ENCODE data around the gene MORN1. TPM values are rescaled to one million over a fixed set of nuclear protein-coding genes. Genes with fewer than 3 reads are reported as not detected.
"Not testable (repeated sequence)": the region's sequence is repeated elsewhere in the genome, so short reads cannot be mapped to it uniquely, and the experiment has no call there.

MORN1 gene
- total RNA-seq, 4 donors from 2014 or later: 5.7 to 13.4 (median 8.5) TPM

DNA sequence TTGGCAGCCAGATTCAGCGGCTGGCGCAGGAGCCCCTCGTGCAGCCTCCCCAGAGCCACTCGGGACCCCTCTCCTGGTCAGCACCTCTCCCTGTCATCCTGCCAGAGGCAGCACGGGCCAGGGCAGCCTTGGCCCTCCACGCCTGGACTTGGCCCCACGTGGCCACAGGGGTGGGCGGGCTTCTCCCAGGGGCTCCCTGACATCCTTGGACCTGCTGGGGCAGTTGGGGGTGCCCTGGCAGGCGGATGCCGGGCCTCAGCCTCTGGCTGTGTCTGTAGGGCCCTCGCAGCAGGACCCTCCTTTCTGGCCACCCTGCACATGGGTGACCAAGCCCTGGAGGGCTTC lies 60.2 kb downstream of the MORN1 start:
- H3K9me3 ChIP-seq: no peaks in the 10 kb centered on the region
- no peaks in the 10 kb centered on the region for H3K27me3 ChIP-seq
- TF ChIP-seq POLR2A (IDR thresholded peaks at IDR 0.05) (no peak), POLR2AphosphoS5 (IDR thresholded peaks at IDR 0.05) (no peak), EP300 (IDR thresholded peaks at IDR 0.05) (no peak)
- TF ChIP-seq, protein P1, sequence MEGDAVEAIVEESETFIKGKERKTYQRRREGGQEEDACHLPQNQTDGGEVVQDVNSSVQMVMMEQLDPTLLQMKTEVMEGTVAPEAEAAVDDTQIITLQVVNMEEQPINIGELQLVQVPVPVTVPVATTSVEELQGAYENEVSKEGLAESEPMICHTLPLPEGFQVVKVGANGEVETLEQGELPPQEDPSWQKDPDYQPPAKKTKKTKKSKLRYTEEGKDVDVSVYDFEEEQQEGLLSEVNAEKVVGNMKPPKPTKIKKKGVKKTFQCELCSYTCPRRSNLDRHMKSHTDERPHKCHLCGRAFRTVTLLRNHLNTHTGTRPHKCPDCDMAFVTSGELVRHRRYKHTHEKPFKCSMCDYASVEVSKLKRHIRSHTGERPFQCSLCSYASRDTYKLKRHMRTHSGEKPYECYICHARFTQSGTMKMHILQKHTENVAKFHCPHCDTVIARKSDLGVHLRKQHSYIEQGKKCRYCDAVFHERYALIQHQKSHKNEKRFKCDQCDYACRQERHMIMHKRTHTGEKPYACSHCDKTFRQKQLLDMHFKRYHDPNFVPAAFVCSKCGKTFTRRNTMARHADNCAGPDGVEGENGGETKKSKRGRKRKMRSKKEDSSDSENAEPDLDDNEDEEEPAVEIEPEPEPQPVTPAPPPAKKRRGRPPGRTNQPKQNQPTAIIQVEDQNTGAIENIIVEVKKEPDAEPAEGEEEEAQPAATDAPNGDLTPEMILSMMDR (IDR thresholded peaks at IDR 0.05): no peak
- peak overlapping the region; percentile 78 for H3K27ac ChIP-seq
- no peaks in the 10 kb centered on the region for H3K36me3 ChIP-seq
- DNase-seq (ENCODE audit: low spot score in 2 of 2): no peak
- peaks cover 28% of the 10 kb centered on the region for H3K4me1 ChIP-seq
- WGBS: 50% methylated on average over 1 of the region's 11 CpGs
- no peak overlapping the region for H3K4me3 ChIP-seq

DNA sequence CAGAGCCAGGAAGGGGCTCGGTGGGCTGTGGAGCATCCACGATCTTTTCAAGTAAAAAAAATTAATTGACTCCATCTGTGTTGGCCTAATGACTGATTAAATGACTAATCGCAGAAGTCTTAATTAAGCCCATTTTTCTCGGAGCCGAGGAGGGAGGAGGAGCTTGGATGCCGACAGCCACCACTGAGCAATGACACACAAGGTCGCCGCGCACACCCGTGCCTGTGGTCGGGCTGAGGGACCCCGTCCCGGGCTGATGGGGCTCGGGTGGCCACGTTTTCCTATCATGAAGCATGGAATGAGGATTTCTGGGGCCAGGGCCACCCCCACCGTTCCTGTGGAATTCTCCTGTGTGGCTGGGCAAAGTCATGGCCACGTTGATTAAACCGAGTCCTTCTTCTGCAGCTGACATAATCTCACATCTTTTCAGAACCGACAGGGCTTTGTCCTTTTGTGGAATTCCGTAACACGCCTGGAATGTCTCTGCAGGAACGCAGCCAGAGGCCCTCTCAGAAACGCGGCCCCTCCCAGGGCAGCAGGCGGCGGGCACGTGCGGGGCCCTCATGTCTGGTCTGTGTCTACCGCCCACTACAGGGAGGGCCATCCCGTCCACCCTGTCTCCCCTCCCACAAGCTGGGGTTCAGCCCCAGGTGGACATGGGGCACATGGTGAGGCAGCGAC lies 60.7 kb downstream of the MORN1 start:
- Histone ChIP-seq H3K9me3 (no peaks in the 10 kb centered on the region), H3K4me3 (no peak overlapping the region), H3K27ac (peak overlapping the region; percentile 78), H3K27me3 (no peaks in the 10 kb centered on the region), H3K4me1 (peaks cover 28% of the 10 kb centered on the region), H3K36me3 (no peaks in the 10 kb centered on the region)
- 31% methylated on average over 25 of the region's 31 CpGs for WGBS
- peak in 1 of 2 donors; percentile 85 for DNase-seq (ENCODE audit: low spot score in 2 of 2)
- TF ChIP-seq POLR2AphosphoS5 (IDR thresholded peaks at IDR 0.05): peak in 1 of 3 donors; percentile 31
- TF ChIP-seq EP300 (IDR thresholded peaks at IDR 0.05): no peak

GRCh38 chr1:2330035-2330434 lies 61.3 kb downstream of the MORN1 start:
- Histone ChIP-seq H3K27me3 (no peaks in the 10 kb centered on the region), H3K36me3 (no peaks in the 10 kb centered on the region), H3K4me1 (peaks cover 27% of the 10 kb centered on the region), H3K9me3 (no peaks in the 10 kb centered on the region), H3K4me3 (no peak overlapping the region), H3K27ac (peak overlapping the region; percentile 78)
- no peak for DNase-seq (ENCODE audit: low spot score in 2 of 2)
- 81% methylated on average over 5 of the region's 12 CpGs for WGBS
- TF ChIP-seq EP300 (IDR thresholded peaks at IDR 0.05): no peak
- TF ChIP-seq, protein P1 (IDR thresholded peaks at IDR 0.05): no peak
- TF ChIP-seq POLR2A (IDR thresholded peaks at IDR 0.05): no peak
- TF ChIP-seq POLR2AphosphoS5 (IDR thresholded peaks at IDR 0.05): no peak

- 71% methylated on average over 15 of the region's 24 CpGs for WGBS
- TF ChIP-seq, protein P1 (IDR thresholded peaks at IDR 0.05): no peak
- no peak for TF ChIP-seq POLR2A (IDR thresholded peaks at IDR 0.05)
Observed at GRCh38 chr1:2328676-2329455, 62.5 kb downstream of the MORN1 start.

DNA sequence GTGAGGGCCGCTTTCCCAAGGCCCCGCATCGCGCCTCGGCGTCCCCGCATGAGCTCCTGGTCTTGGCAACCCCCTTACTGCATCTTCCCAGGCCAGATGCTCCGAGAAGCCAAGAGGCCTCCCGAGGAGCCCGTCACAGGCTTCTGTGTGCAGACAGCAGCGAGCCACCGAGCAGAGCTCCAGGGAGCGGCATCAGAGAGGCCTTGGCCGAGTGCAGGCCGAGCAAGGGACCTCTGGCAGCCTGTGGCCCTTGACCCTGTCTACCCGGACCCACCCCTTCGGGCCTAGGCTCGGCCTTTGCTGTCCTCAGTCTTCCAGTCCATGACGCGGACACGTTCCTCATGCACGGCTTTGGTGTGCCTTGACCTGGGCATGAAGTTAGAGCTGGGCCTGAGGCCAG lies 63.5 kb downstream of the MORN1 start:
- 91% methylated on average over 14 of the region's 22 CpGs for WGBS
- Histone ChIP-seq H3K9me3 (no peaks in the 10 kb centered on the region), H3K4me3 (no peak overlapping the region), H3K27me3 (peaks cover 8% of the 10 kb centered on the region), H3K4me1 (peaks cover 25% of the 10 kb centered on the region), H3K27ac (no peak overlapping the region), H3K36me3 (no peaks in the 10 kb centered on the region)
- no peak for DNase-seq (ENCODE audit: low spot score in 2 of 2)
- TF ChIP-seq POLR2AphosphoS5 (IDR thresholded peaks at IDR 0.05): no peak
- TF ChIP-seq EP300 (IDR thresholded peaks at IDR 0.05): no peak
- TF ChIP-seq, protein P1 (IDR thresholded peaks at IDR 0.05): no peak

More at GRCh38 chr1:2328676-2329455, 62.5 kb downstream of the MORN1 start:
- no peaks in the 10 kb centered on the region for H3K36me3 ChIP-seq
- no peak overlapping the region for H3K27ac ChIP-seq
- H3K27me3 ChIP-seq: peaks cover 8% of the 10 kb centered on the region
- H3K4me1 ChIP-seq: peaks cover 18% of the 10 kb centered on the region
- H3K9me3 ChIP-seq: no peaks in the 10 kb centered on the region
- no peak overlapping the region for H3K4me3 ChIP-seq
- no peak for DNase-seq (ENCODE audit: low spot score in 2 of 2)

DNA sequence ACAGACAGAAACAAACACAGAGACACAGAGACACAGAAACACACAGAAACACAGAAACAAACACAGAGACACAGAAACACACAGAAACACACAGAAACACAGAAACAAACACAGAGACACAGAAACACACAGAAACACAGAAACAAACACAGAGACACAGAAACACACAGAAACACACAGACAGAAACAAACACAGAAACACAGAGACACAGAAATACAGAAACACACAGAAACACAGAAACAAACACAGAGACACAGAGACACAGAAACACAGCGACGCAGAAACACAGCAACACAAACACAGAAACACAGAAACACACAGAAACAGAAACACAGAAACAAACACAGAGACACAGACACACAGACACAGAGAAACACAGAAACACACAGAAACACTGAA lies 64.2 kb downstream of the MORN1 start:
- DNase-seq (ENCODE audit: low spot score in 2 of 2); H3K4me3 ChIP-seq; H3K27me3 ChIP-seq; H3K27ac ChIP-seq; H3K36me3 ChIP-seq; H3K9me3 ChIP-seq: not testable (repeated sequence)
- 98% methylated on average over 2 of the region's 2 CpGs for WGBS
- H3K4me1 ChIP-seq: peaks cover 31% of the 10 kb centered on the region
